Left lung (tissue), 10 donors: ENCODE results near the gene C1orf116. TPM values are rescaled to one million over a fixed set of nuclear protein-coding genes. Genes with fewer than 3 reads are reported as not detected.

Experiments used
- ATAC-seq: fragments of 200-7000 bp; cut with Tn5 transposase; one replicate; pipeline ENCODE4 v1.9.1; 2020; ENCODE audit warnings: moderate library complexity
- DNase-seq, 4 donors: peaks; one replicate each; pipeline ENCODE4 v3.0.0-alpha.2; 2013 to 2020
- H3K27ac ChIP-seq, 2 donors: fragments of 200-600 bp; sonication (generic) in 1 of 2; one replicate each; pipeline versions ENCODE4 v1.5.0 to v1.8.0; 2020 to 2021
- H3K27me3 ChIP-seq, 2 donors: fragments of 200-600 bp; sonication (generic) in 1 of 2; one replicate each; pipeline versions ENCODE4 v1.5.0 to v1.8.0; 2020 to 2021
- H3K36me3 ChIP-seq, 2 donors: fragments of 200-600 bp; sonication (generic) in 1 of 2; one replicate each; pipeline versions ENCODE4 v1.5.0 to v1.8.0; 2020 to 2021
- H3K4me1 ChIP-seq, 2 donors: fragments of 200-600 bp; one replicate each; pipeline ENCODE4 v1.8.0; 2021
- H3K4me3 ChIP-seq, 2 donors: fragments of 200-600 bp; sonication (generic) in 1 of 2; one replicate each; pipeline versions ENCODE4 v1.5.0 to v1.8.0; 2020 to 2021; ENCODE audit warnings: mild to moderate bottlenecking in 1 of 2
- H3K9me3 ChIP-seq, 2 donors: fragments of 200-600 bp; sonication (generic) in 1 of 2; one replicate each; pipeline versions ENCODE4 v1.5.0 to v1.8.0; 2020 to 2021
- CTCF ChIP-seq, 2 donors: fragments of 200-600 bp; sonication (generic) in 1 of 2; IDR thresholded peaks; one replicate each; pipeline versions ENCODE4 v1.5.0 to v1.8.0; 2021; ENCODE audit warnings: antibody characterized with exemption in 2 of 2
- intact Hi-C, 2 donors: fragments of 100-400 bp; cut with DNase I; formaldehyde crosslinking; loops; one replicate each; pipeline versions ENCODE4 v1.11.2 to v1.14.2; 2022
- polyA plus RNA-seq, 6 donors: library from polyadenylated mRNA; unstranded; fragments of 120-200 nt; gene quantifications; one replicate each; pipeline ENCODE4 v1.2.1, GENCODE V29; 2013; ENCODE audit not compliant: insufficient read length in 6 of 6
- total RNA-seq, 2 donors: library from RNA; stranded (reverse); fragmentation: NEBNext Ultra II Directional; extraction: Animal tissue kit (Norgen Biotek cat#: 25700); gene quantifications; one replicate each; pipeline ENCODE4 v1.2.1, GENCODE V29; 2021
- donor health status: DM: no; HTN: yes; CAD: no.
- donor health status: DM: no; HTN: no; CAD: no.

Gene C1orf116
- total and polyA plus RNA-seq, 8 donors, result 27.1 to 212 (median 41.4) TPM

- no peak for TF ChIP-seq CTCF (IDR thresholded peaks at IDR 0.05)
- DNase-seq (no peak), ATAC-seq (no peak)
- Histone ChIP-seq H3K36me3 (peaks cover 0 to 28% of the 10 kb centered on the region in 2 donors), H3K4me1 (peaks cover 0 to 23% of the 10 kb centered on the region in 2 donors), H3K27ac (no peak overlapping the region), H3K9me3 (no peaks in the 10 kb centered on the region), H3K27me3 (no peaks in the 10 kb centered on the region), H3K4me3 (no peak overlapping the region)
- intact Hi-C loops, result no loop called here
These were observed 46.1 kb upstream of the C1orf116 start for GRCh38 chr1:207078578-207079132.

GRCh38 chr1:207077470-207078377 is 45.2 kb upstream of the C1orf116 start:
- intact Hi-C loops, result no loop called here
- H3K27ac ChIP-seq, result no peak overlapping the region
- H3K36me3 ChIP-seq, result peaks cover 0 to 34% of the 10 kb centered on the region in 2 donors
- DNase-seq (peak in 3 of 4 donors; percentile 49 to 88 (median 75)), ATAC-seq (peak; percentile 95)
- TF ChIP-seq CTCF (IDR thresholded peaks at IDR 0.05), result peak; percentile 82
- H3K4me3 ChIP-seq, result no peak overlapping the region
- H3K4me1 ChIP-seq, result peaks cover 0 to 23% of the 10 kb centered on the region in 2 donors
- H3K27me3 ChIP-seq, result no peaks in the 10 kb centered on the region
- H3K9me3 ChIP-seq, result no peaks in the 10 kb centered on the region

GRCh38 chr1:207077012-207077411 is 44.5 kb upstream of the C1orf116 start:
- no peak for TF ChIP-seq CTCF (IDR thresholded peaks at IDR 0.05)
- intact Hi-C loops, result no loop called here
- DNase-seq (no peak), ATAC-seq (no peak)
- H3K36me3 ChIP-seq, result peaks cover 0 to 36% of the 10 kb centered on the region in 2 donors
- no peaks in the 10 kb centered on the region for H3K27me3 ChIP-seq
- no peak overlapping the region for H3K27ac ChIP-seq
- no peaks in the 10 kb centered on the region for H3K9me3 ChIP-seq
- H3K4me3 ChIP-seq, result no peak overlapping the region
- peaks cover 0 to 26% of the 10 kb centered on the region in 2 donors for H3K4me1 ChIP-seq

GRCh38 chr1:207076181-207076955 is 43.8 kb upstream of the C1orf116 start:
- no peak for ATAC-seq
- intact Hi-C loops, result no loop called here

More at GRCh38 chr1:207076181-207076955, 43.8 kb upstream of the C1orf116 start:
- Histone ChIP-seq H3K27me3 (no peaks in the 10 kb centered on the region), H3K4me1 (peaks cover 0 to 33% of the 10 kb centered on the region in 2 donors), H3K4me3 (no peak overlapping the region), H3K27ac (peak overlapping the region in 1 of 2 donors; percentile 5), H3K9me3 (no peaks in the 10 kb centered on the region), H3K36me3 (peaks cover 0 to 41% of the 10 kb centered on the region in 2 donors)
- no peak for TF ChIP-seq CTCF (IDR thresholded peaks at IDR 0.05)
- DNase-seq, result no peak
